ENCODE measurements around the gene STXBP6.

- no peak for TF ChIP-seq CTCF (IDR thresholded peaks at IDR 0.05; ENCODE audit: insufficient read depth, low read length)
- no peak for TF ChIP-seq POLR2AphosphoS5 (IDR thresholded peaks at IDR 0.05; ENCODE audit: low read depth)
- TF ChIP-seq GABPA (IDR thresholded peaks at IDR 0.05; ENCODE audit: low read depth): no peak
- TF ChIP-seq REST (IDR thresholded peaks at IDR 0.05; ENCODE audit: insufficient replicate concordance, low read depth): no peak
These were observed 2.4 kb upstream of the STXBP6 start for GRCh38 chr14:25052385-25052784.
